GM21619 (cell line): ENCODE data around the gene SPRY4.
"Not testable (repeated sequence)": the region's sequence is repeated elsewhere in the genome, so short reads cannot be mapped to it uniquely, and the experiment has no call there.

Source experiments
- ATAC-seq: cut with Tn5 transposase; IDR thresholded peaks from one replicate; pipeline ENCODE4 v1.9.1; 2021; ENCODE audit not compliant: unreplicated experiment

Gene SPRY4

DNA sequence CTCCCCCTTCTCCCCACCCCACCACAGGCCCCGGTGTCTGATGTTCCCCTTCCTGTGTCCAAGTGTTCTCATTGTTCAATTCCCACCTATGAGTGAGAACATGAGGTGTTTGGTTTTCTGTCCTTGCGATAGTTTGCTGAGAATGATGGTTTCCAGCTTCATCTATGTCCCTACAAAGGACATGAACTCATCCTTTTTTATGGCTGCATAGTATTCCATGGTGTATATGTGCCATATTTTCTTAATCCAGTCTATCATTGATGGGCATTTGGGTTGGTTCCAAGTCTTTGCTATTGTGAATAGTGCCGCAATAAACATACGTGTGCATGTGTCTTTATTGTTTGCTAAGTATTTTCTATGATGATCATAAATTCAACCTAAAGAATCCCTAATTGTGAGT is 60.7 kb downstream of the SPRY4 start:
- not testable (repeated sequence) for ATAC-seq

DNA sequence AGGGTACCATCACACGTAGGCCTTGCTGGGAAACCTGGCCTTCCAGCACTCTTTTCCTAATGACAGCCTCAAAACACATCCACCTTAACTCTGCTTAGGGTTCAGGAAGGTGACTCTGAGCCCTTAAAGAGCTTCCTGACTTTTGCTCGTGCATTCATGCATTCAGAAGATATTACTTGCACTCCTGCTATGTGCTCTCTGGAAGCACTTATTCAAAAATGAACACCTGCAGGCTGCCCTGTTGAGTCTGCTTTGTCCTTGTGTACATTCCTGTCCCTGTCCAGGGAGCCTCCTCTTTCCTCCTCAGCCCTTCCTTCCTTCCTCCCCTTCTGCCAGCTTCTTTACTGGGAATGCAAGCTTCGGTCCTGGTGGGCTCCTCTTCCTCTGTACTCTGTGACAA is 61.5 kb downstream of the SPRY4 start:
- ATAC-seq, result no peak

DNA sequence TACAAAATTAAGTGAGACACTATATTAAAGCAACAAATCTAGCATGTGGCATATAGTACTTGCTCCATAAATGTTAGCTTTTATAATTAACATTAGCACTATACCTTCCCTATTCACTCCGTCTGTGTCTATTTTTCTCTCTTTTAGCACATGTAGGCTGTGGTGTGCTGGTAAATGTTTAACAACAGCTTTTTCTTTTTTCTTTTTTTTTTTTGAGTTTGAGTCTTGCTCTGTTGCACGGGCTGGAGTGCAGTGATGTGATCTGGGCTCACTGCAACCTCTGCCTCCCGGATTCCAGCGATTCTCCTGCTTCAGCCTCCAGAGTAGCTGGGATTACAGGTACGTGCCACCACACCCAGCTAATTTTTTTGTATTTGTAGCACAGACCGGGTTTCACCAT is 62.1 kb downstream of the SPRY4 start:
- ATAC-seq, result no peak
